HCT116 (cell line): Measurements from ENCODE around the gene SUGP2.

ENCODE experiments used
- CEBPB ChIP-seq: IDR thresholded peaks from 2 replicates; pipeline ENCODE4 v1.6.1; 2012; ENCODE audit warnings: low read depth
- CTCF ChIP-seq, 3 experiments: fragments of 200-600 bp in 1 of 3; sonication (generic) in 1 of 3; IDR thresholded peaks in 2 of 3; conservative IDR thresholded peaks in 1 of 3; 2 replicates each; pipeline ENCODE4 v1.5.1; 2012 to 2017; ENCODE audit warnings: low read depth in 2 of 3, low read length in 2 of 3, antibody characterized with exemption in 1 of 3, borderline replicate concordance in 1 of 3, control low read depth in 1 of 3, mild to moderate bottlenecking in 1 of 3, mixed read lengths in 1 of 3, mixed run types in 1 of 3, moderate library complexity in 1 of 3; ENCODE audit not compliant: insufficient read depth in 1 of 3
- POLR2A ChIP-seq: IDR thresholded peaks from 2 replicates; pipeline ENCODE4 v1.7.0; 2011; ENCODE audit warnings: borderline replicate concordance; ENCODE audit not compliant: insufficient read depth, insufficient read length; ENCODE audit errors: extremely low read depth
- POLR2AphosphoS5 ChIP-seq: IDR thresholded peaks from 2 replicates; pipeline ENCODE4 v1.6.1; 2011; ENCODE audit warnings: mild to moderate bottlenecking, low read depth, low read length, moderate library complexity
- SP1 ChIP-seq: IDR thresholded peaks from 2 replicates; pipeline ENCODE4 v1.6.1; 2012; ENCODE audit warnings: low read depth
- YY1 ChIP-seq: IDR thresholded peaks from 2 replicates; pipeline ENCODE4 v1.6.1; 2011; ENCODE audit warnings: low read length, low read depth, moderate library complexity, mild to moderate bottlenecking; ENCODE audit not compliant: insufficient replicate concordance; ENCODE audit errors: extremely low read depth

GRCh38 chr19:19004144-19004543 is 29.2 kb downstream of the SUGP2 start:
- TF ChIP-seq YY1: no peak
- TF ChIP-seq CTCF (IDR thresholded peaks at IDR 0.05 in 2 of 3, conservative IDR thresholded peaks at IDR 0.05 in 1 of 3; ENCODE audit: borderline replicate concordance in 1 of 3, insufficient read depth in 1 of 3, low read depth in 2 of 3, low read length in 2 of 3): no peak
- no peak for TF ChIP-seq POLR2AphosphoS5
- no peak for TF ChIP-seq POLR2A
- no peak for TF ChIP-seq SP1
- TF ChIP-seq CEBPB: no peak
